ENCODE data around the gene OR2Z1. TPM values are rescaled to one million over a fixed set of nuclear protein-coding genes. Genes with fewer than 3 reads are reported as not detected.

OR2Z1 gene
- total RNA-seq, 1 experiment from 2014 or later, result not detected

DNA sequence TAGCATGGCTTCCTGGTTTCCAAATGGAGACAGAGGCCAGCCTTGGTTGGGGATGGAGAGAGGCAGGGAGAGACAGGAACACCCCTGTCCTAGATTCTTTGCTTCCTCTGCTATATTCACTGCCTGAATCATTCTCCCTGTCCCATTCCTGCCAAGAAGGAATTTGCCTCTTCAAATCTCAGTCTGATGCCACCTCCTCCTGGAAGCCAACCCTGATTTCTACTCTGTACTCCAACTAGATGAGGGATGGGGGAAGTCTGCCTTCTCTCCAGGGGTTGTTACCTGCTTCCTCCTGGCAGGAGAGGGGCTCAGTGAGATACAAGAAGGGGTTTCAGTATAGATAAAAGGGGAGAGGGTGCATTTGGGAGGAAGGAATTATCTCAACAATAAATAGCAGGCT is 21.5 kb upstream of the OR2Z1 start:
- Histone ChIP-seq H3K9me2 (ENCODE audit: insufficient read depth) (no peaks in the 10 kb centered on the region), H3K4me2 (ENCODE audit: low read length) (no peak overlapping the region), H3K27me3 (ENCODE audit: insufficient read depth, low read length) (0 out of 2 replicates have a peak, but pooled peaks cover 6% of the 10 kb centered on the region), H4K20me1 (ENCODE audit: insufficient read depth) (no peaks in the 10 kb centered on the region), H3K9ac (ENCODE audit: low read length) (no peak overlapping the region), H3K4me3 (replicated peaks in 1 of 2; ENCODE audit: low read depth in 1 of 2, low read length in 2 of 2) (no peak overlapping the region), H3K36me3 (ENCODE audit: control insufficient read depth in 1 of 2, insufficient read depth in 2 of 2, low read length in 2 of 2) (no peaks in the 10 kb centered on the region), H3K27ac (ENCODE audit: low read depth, low read length) (no peak overlapping the region), H2AFZ (ENCODE audit: low read depth, low read length, poor library complexity, severe bottlenecking) (no peak overlapping the region), H3K9me3 (ENCODE audit: control insufficient read depth in 1 of 2, insufficient read depth in 1 of 2, low read depth in 1 of 2, low read length in 2 of 2) (no peaks in the 10 kb centered on the region), H3K79me2 (ENCODE audit: insufficient read depth, low read length) (no peaks in the 10 kb centered on the region), H3K4me1 (ENCODE audit: control insufficient read depth in 1 of 2, insufficient read depth in 2 of 2, low read length in 2 of 2) (no peaks in the 10 kb centered on the region)
- no TSS peak for BruUV-seq (replicated peaks)
- ATAC-seq, result no peak
- no peak for DNase-seq (ENCODE audit: low read depth, low spot score)
- RAD21 ChIA-PET (ENCODE audit: low non-redundant PET in 1 of 2, low total read pairs in 2 of 2, uncharacterized antibody in 2 of 2, unreplicated experiment in 2 of 2), result no interaction called here
- CTCF ChIA-PET, result no interaction called here
- POLR2A ChIA-PET, result no interaction called here
- TF ChIP-seq YY1 (IDR thresholded peaks at IDR 0.05; ENCODE audit: extremely low read depth, insufficient replicate concordance, low read depth, low read length) (no peak), RAD21 (IDR thresholded peaks at IDR 0.05; ENCODE audit: low read depth) (no peak), ZFX (IDR thresholded peaks at IDR 0.05) (no peak), EZH2phosphoT487 (IDR thresholded peaks at IDR 0.05; ENCODE audit: borderline replicate concordance) (no peak), SP1 (IDR thresholded peaks at IDR 0.05; ENCODE audit: low read depth) (no peak), ATF3 (IDR thresholded peaks at IDR 0.05) (no peak), EGR1 (IDR thresholded peaks at IDR 0.05; ENCODE audit: low read depth) (no peak), POLR2AphosphoS5 (IDR thresholded peaks at IDR 0.05; ENCODE audit: low read depth, low read length) (no peak), ELF1 (IDR thresholded peaks at IDR 0.05; ENCODE audit: borderline replicate concordance, low read depth) (no peak), POLR2A (IDR thresholded peaks at IDR 0.05; ENCODE audit: borderline replicate concordance, extremely low read depth, insufficient read depth, insufficient read length) (no peak), SIN3A (IDR thresholded peaks at IDR 0.05; ENCODE audit: low read depth) (no peak), CBX3 (IDR thresholded peaks at IDR 0.05; ENCODE audit: low read depth) (no peak), ZNF274 (IDR thresholded peaks at IDR 0.05; ENCODE audit: low read depth, low read length) (no peak), FOSL1 (IDR thresholded peaks at IDR 0.05; ENCODE audit: low read depth) (no peak)
- TF ChIP-seq, protein P1, sequence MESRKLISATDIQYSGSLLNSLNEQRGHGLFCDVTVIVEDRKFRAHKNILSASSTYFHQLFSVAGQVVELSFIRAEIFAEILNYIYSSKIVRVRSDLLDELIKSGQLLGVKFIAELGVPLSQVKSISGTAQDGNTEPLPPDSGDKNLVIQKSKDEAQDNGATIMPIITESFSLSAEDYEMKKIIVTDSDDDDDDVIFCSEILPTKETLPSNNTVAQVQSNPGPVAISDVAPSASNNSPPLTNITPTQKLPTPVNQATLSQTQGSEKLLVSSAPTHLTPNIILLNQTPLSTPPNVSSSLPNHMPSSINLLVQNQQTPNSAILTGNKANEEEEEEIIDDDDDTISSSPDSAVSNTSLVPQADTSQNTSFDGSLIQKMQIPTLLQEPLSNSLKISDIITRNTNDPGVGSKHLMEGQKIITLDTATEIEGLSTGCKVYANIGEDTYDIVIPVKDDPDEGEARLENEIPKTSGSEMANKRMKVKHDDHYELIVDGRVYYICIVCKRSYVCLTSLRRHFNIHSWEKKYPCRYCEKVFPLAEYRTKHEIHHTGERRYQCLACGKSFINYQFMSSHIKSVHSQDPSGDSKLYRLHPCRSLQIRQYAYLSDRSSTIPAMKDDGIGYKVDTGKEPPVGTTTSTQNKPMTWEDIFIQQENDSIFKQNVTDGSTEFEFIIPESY (IDR thresholded peaks at IDR 0.05; ENCODE audit: extremely low read depth, insufficient replicate concordance, low read length), result no peak
- intact Hi-C loops (cut with micrococcal nuclease), result no loop called here

Measured in HCT116 (cell line).